GM23248 (cell line): ENCODE measurements around the gene RNF138. TPM values are rescaled to one million over a fixed set of nuclear protein-coding genes. Genes with fewer than 3 reads are reported as not detected.

Experiments used
- DNase-seq: peaks from one replicate; pipeline ENCODE4 v3.0.0-alpha.2; 2015
- H2AFZ ChIP-seq: fragments of 200-600 bp; sonication (generic); 2 replicates; pipeline ENCODE4 v1.6.1; 2016; ENCODE audit warnings: antibody characterized with exemption
- H3F3A ChIP-seq: fragments of 200-600 bp; sonication (generic); 2 replicates; pipeline ENCODE4 v1.6.1; 2016; ENCODE audit warnings: mild to moderate bottlenecking, antibody characterized with exemption, mixed run types; ENCODE audit not compliant: insufficient read depth
- H3K27ac ChIP-seq: fragments of 200-600 bp; sonication (generic); 2 replicates; pipeline ENCODE4 v1.5.1; 2016; ENCODE audit warnings: mild to moderate bottlenecking
- H3K27me3 ChIP-seq: fragments of 200-600 bp; sonication (generic); replicated peaks from 2 replicates; pipeline ENCODE4 v1.6.1; 2016; ENCODE audit warnings: mild to moderate bottlenecking; ENCODE audit not compliant: insufficient read depth
- H3K36me3 ChIP-seq: fragments of 200-600 bp; sonication (generic); 2 replicates; pipeline ENCODE4 v1.6.1; 2016; ENCODE audit warnings: low read depth, mild to moderate bottlenecking
- H3K4me1 ChIP-seq: fragments of 200-600 bp; sonication (generic); 2 replicates; pipeline ENCODE4 v1.6.1; 2016; ENCODE audit warnings: mild to moderate bottlenecking; ENCODE audit not compliant: insufficient read depth
- H3K4me2 ChIP-seq: fragments of 200-600 bp; sonication (generic); one replicate; pipeline ENCODE4 v1.6.1; 2016; ENCODE audit warnings: mild to moderate bottlenecking; ENCODE audit not compliant: unreplicated experiment
- H3K4me3 ChIP-seq: fragments of 200-600 bp; sonication (generic); 2 replicates; pipeline ENCODE4 v1.5.1; 2016; ENCODE audit warnings: mild to moderate bottlenecking
- H3K79me2 ChIP-seq: fragments of 200-600 bp; sonication (generic); 2 replicates; pipeline ENCODE4 v1.6.1; 2016; ENCODE audit warnings: mild to moderate bottlenecking; ENCODE audit not compliant: insufficient read depth
- H3K9ac ChIP-seq: fragments of 200-600 bp; sonication (generic); 2 replicates; pipeline ENCODE4 v1.6.1; 2016; ENCODE audit warnings: mild to moderate bottlenecking
- H3K9me2 ChIP-seq: fragments of 200-600 bp; sonication (generic); 2 replicates; pipeline ENCODE4 v1.6.1; 2016; ENCODE audit warnings: mixed run types, mild to moderate bottlenecking, moderate library complexity; ENCODE audit not compliant: insufficient read depth
- H3K9me3 ChIP-seq: fragments of 200-600 bp; sonication (generic); one replicate; pipeline ENCODE4 v1.6.1; 2017; ENCODE audit warnings: low read depth
- H4K20me1 ChIP-seq: fragments of 200-600 bp; sonication (generic); 2 replicates; pipeline ENCODE4 v1.6.0; 2016; ENCODE audit not compliant: insufficient read depth
- EZH2 ChIP-seq: fragments of 200-600 bp; sonication (generic); IDR thresholded peaks from 2 replicates; pipeline ENCODE4 v1.6.1; 2018; ENCODE audit warnings: antibody characterized with exemption, mild to moderate bottlenecking; ENCODE audit not compliant: insufficient read depth, poor library complexity, severe bottlenecking
- EZH2phosphoT487 ChIP-seq: fragments of 200-600 bp; sonication (generic); IDR thresholded peaks from 2 replicates; pipeline ENCODE4 v1.6.1; 2018; ENCODE audit warnings: antibody characterized with exemption, moderate library complexity, mild to moderate bottlenecking, low read depth; ENCODE audit not compliant: insufficient read depth
- WGBS, 2 experiments: methylation state at CpG; one replicate each; pipeline ENCODE4 v1.1.6; 2015 to 2017; ENCODE audit warnings: low lambda C conversion rate in 2 of 2, low coverage in 1 of 2; ENCODE audit errors: missing lambda C conversion rate in 2 of 2; 5-methylcytosine and 5-hydroxymethylcytosine counted together
- in situ Hi-C: fragments of 300-500 bp; cut with MboI; formaldehyde crosslinking; loops from 2 replicates; pipeline ENCODE4 v1.15.0; 2020
- polyA plus RNA-seq: library from polyadenylated mRNA; unstranded; fragments of >200 nt; fragmentation: Nextera tagmentation; extraction: Ambion mirVana; gene quantifications from 2 replicates; pipeline ENCODE4 v1.2.1, GENCODE V29; 2016
- total RNA-seq: library from RNA; depleted of rRNA; stranded (reverse); fragments of >200 nt; shearing (Covaris generic); gene quantifications from 2 replicates; pipeline ENCODE4 v1.2.3, GENCODE V29; 2014

RNF138 gene
- total and polyA plus RNA-seq, 2 experiments from 2014 or later = 15.4 to 26.4 TPM

DNA sequence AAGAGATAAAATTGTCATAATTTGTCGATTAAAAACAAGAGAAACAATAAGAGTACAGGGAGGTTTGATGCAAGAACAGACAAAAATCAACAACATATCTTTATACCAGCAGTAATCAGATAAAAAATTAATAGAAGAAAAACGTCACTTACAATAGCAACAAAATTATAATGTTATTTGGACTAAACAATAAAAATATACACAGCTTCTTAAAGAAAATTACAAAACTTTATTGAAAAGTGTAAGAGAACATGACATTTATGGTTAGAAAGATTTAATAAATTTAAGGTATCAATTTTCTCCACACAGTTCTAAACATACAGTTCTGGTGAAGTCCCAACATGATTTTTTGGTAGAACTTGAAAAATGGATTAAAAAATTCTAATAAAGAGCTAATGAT is 12.8 kb downstream of the RNF138 start:
- no peaks in the 10 kb centered on the region; the same call in 1 of the 2 replicates for H4K20me1 ChIP-seq
- H3K4me2 ChIP-seq = no peak overlapping the region
- H3K79me2 ChIP-seq = peaks cover 100% of the 10 kb centered on the region
- H3K27ac ChIP-seq = no peak overlapping the region
- no peak overlapping the region for H2AFZ ChIP-seq
- 82 to 93% methylated on average over 2 of the region's 2 CpGs for WGBS, 2 experiments
- H3K9ac ChIP-seq = no peak overlapping the region
- no peaks in the 10 kb centered on the region for H3K27me3 ChIP-seq
- H3K9me2 ChIP-seq = no peaks in the 10 kb centered on the region
- H3K4me3 ChIP-seq = no peak overlapping the region
- TF ChIP-seq EZH2phosphoT487 (no peak), EZH2 (no peak)
- H3F3A ChIP-seq = no peaks in the 10 kb centered on the region
- H3K9me3 ChIP-seq = no peaks in the 10 kb centered on the region
- no peaks in the 10 kb centered on the region for H3K4me1 ChIP-seq
- H3K36me3 ChIP-seq = no peaks in the 10 kb centered on the region; the same call in 1 of the 2 replicates
- no peak for DNase-seq
- in situ Hi-C loops = no loop called here

DNA sequence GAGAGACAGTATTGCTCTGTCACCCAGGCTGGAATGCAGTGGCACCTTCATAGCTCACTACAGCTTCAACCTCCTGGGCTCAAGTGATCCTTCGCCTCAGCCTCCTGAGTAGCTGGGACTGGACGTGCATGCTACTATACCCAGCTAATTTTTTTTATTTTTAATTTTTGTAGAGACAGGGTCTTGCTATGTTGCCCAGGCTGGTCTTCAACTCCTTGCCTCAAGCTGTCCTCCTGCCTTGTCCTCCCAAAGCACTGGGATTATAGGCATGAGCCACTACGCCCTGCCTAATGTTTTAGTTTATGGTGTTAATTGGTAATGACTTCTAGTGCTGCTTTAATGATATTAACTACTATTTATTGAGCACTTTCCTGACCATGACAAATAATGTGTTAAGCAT is 18.3 kb downstream of the RNF138 start:
- Histone ChIP-seq H2AFZ (no peak overlapping the region), H3K9ac (no peak overlapping the region), H3K4me1 (no peaks in the 10 kb centered on the region), H3F3A (no peaks in the 10 kb centered on the region), H4K20me1 (no peaks in the 10 kb centered on the region), H3K4me3 (no peak overlapping the region), H3K79me2 (peaks cover 96% of the 10 kb centered on the region), H3K4me2 (no peak overlapping the region), H3K27me3 (no peaks in the 10 kb centered on the region), H3K36me3 (no peaks in the 10 kb centered on the region; the same call in 1 of the 2 replicates), H3K9me3 (no peaks in the 10 kb centered on the region), H3K9me2 (no peaks in the 10 kb centered on the region), H3K27ac (no peak overlapping the region)
- no peak for DNase-seq
- whole genome bisulfite sequencing, 2 experiments = 95 to 98% methylated on average over 3 of the region's 3 CpGs
- TF ChIP-seq EZH2 = no peak
- TF ChIP-seq EZH2phosphoT487 = no peak
- in situ Hi-C loops = no loop called here

GRCh38 chr18:32111706-32112105 is 20.0 kb downstream of the RNF138 start:
- Histone ChIP-seq H2AFZ (no peak overlapping the region), H3K4me1 (no peaks in the 10 kb centered on the region), H3K9me2 (no peaks in the 10 kb centered on the region), H3K4me2 (no peak overlapping the region), H3K4me3 (no peak overlapping the region), H3K9ac (no peak overlapping the region), H3K9me3 (no peaks in the 10 kb centered on the region), H3K27ac (no peak overlapping the region), H4K20me1 (no peaks in the 10 kb centered on the region), H3F3A (no peaks in the 10 kb centered on the region), H3K79me2 (peaks cover 95% of the 10 kb centered on the region), H3K36me3 (no peaks in the 10 kb centered on the region; the same call in 1 of the 2 replicates), H3K27me3 (no peaks in the 10 kb centered on the region)
- 96 to 97% methylated on average over 3 of the region's 3 CpGs for WGBS, 2 experiments
- DNase-seq = no peak
- in situ Hi-C loops = no loop called here
- TF ChIP-seq EZH2 (no peak), EZH2phosphoT487 (no peak)

DNA sequence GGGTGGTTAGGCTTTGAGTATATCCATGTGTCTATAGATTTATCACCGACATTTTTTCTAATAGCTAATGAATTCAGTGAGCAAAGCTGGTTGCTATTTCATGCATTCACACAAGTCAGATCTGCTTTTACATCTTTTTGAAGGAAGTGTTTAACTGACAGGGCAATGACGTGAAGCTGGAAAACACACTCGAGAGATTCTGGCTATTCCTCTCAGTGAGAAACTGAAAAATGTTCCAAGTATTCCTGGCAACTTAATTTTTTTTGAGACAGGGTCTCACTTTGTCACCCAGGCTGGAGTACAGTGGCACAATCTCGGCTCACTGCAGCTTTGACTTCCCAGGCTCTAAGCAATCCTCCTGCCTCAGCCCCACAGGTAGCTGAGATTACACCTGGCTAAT is 21.2 kb downstream of the RNF138 start:
- Histone ChIP-seq H3K27ac (no peak overlapping the region), H2AFZ (no peak overlapping the region), H3K9me2 (no peaks in the 10 kb centered on the region), H4K20me1 (no peaks in the 10 kb centered on the region), H3F3A (no peaks in the 10 kb centered on the region), H3K9me3 (no peaks in the 10 kb centered on the region), H3K79me2 (peaks cover 95% of the 10 kb centered on the region), H3K9ac (no peak overlapping the region), H3K27me3 (no peaks in the 10 kb centered on the region), H3K4me1 (no peaks in the 10 kb centered on the region), H3K4me2 (no peak overlapping the region), H3K36me3 (no peaks in the 10 kb centered on the region; the same call in 1 of the 2 replicates), H3K4me3 (no peak overlapping the region)
- 67 to 70% methylated on average over 4 of the region's 4 CpGs for WGBS, 2 experiments
- DNase-seq = no peak
- in situ Hi-C loops = no loop called here
- TF ChIP-seq EZH2 = no peak
- TF ChIP-seq EZH2phosphoT487 = no peak
